GM12875 (cell line): ENCODE measurements around the gene OSBPL5.

Experiments
- H3K4me3 ChIP-seq: one replicate; pipeline ENCODE4 v1.5.1; 2011; ENCODE audit warnings: low read depth, low read length, control low read depth
- TF ChIP-seq, protein P1 (sequence below): IDR thresholded peaks from 2 replicates; pipeline ENCODE4 v1.5.1; 2011; ENCODE audit warnings: low read depth, mild to moderate bottlenecking, control low read depth, inconsistent platforms, low read length, moderate library complexity, borderline replicate concordance; ENCODE audit not compliant: insufficient read depth

OSBPL5 gene

DNA sequence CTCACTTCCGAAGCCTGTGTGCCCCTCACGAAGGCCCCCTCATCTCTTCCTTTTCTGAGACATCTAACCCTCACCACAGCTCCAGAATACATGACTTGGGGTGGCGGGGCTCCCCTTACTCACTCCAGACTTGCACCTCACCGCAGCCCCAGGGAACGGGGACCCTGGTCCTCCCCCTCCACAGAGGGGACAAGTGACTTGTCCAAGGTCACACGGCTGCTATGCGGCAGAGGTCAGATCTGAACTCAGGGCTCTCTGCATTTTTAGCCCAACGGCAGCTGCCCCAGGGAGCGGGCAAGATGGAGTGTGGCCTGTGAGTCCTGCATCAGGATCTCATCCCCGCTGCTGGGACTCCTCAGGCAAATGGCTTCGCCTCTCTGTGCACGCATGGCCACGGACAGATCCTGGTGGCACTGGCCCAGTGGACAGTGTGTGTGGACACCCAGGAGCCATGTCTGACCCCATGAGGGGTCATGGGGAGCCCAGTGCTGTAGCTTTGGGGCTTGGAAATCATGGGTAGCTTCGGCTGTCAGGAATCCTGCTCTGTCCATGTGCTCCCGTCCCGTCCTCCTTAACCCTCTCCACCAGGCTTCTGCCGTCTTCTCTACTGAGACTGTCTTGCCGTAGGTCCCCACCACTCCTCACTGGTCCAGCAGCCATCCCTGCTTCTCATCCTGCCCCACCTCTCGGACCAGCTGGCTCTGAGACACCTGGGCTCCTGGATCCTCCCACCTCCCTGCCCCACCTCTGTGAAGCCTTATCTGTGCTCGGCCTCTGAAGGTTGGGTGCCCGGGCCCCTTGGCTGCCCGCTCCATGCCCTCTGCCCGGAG is 59.9 kb downstream of the OSBPL5 start:
- TF ChIP-seq, protein P1, sequence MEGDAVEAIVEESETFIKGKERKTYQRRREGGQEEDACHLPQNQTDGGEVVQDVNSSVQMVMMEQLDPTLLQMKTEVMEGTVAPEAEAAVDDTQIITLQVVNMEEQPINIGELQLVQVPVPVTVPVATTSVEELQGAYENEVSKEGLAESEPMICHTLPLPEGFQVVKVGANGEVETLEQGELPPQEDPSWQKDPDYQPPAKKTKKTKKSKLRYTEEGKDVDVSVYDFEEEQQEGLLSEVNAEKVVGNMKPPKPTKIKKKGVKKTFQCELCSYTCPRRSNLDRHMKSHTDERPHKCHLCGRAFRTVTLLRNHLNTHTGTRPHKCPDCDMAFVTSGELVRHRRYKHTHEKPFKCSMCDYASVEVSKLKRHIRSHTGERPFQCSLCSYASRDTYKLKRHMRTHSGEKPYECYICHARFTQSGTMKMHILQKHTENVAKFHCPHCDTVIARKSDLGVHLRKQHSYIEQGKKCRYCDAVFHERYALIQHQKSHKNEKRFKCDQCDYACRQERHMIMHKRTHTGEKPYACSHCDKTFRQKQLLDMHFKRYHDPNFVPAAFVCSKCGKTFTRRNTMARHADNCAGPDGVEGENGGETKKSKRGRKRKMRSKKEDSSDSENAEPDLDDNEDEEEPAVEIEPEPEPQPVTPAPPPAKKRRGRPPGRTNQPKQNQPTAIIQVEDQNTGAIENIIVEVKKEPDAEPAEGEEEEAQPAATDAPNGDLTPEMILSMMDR: no peak
- no peak overlapping the region for H3K4me3 ChIP-seq

DNA sequence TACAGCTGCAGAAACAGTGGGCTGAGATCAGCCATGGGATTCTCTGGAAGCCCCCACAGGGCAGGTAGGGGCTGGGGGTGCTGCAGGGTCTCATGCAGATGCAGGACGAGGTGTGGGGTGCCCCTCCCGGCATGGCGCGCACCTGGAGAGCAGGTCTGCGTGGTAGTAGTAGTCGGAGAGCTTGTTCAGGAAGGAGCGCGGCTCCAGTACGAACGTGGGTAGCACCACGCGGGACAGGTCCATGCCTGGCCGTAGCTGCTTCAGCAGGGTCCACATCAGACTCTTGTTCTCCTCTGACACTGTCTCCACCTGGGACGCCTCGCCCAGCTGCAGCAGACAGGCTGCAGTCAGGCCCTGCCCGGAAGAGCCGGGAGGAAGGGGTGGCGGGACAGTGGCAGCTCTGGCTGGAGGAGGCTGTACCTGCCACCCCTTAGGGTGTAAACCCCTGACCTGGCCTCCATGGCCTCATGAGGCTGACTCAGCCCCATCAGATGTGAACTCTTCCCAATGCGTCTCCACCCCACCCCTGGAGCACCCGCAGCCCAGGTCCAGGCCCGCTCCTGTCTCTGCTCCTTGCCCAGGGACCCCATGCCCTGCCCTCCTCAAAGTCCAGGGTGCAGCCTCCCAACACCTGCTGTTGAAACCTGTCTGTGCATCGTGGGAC is 60.9 kb downstream of the OSBPL5 start:
- TF ChIP-seq, protein P1: no peak

DNA sequence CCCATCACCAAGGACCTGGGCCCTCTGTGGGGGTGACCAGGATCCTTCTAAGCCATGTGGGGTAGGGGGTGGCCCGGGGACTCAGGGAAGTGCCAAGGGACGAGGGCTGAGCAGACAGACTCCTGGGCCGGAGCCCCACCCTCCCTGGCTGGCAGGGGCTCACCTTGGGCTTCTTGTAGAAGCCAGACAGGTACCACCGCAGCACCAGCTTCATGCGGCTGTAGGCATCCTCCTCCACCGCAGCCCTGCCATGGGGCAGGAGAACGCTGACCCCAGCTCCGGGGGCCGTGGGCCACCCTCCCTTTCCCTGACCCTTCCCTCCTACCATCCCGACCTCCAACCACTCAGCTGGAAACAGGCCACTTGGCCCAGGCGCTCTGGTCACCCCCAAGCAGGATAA is 62.0 kb downstream of the OSBPL5 start:
- H3K4me3 ChIP-seq: no peak overlapping the region

More for the DNA sequence above, 60.9 kb downstream of the OSBPL5 start:
- no peak overlapping the region for H3K4me3 ChIP-seq

DNA sequence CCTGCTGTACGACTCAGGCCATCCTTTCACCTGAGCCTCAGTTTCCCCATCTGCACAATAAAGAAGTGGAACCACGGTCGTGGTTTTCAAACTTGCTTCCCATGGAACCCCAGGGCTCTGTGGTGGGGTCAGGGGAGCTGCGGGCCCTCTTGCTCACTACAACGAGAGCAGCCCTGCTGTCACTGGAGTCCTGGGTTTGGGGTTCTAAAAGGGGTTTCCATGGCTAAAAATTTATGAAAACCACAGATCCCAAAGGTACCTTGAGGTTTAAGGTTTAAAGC is 62.5 kb downstream of the OSBPL5 start:
- H3K4me3 ChIP-seq: no peak overlapping the region
- TF ChIP-seq, protein P1: no peak

More for the DNA sequence above, 62.0 kb downstream of the OSBPL5 start:
- TF ChIP-seq, protein P1: no peak

DNA sequence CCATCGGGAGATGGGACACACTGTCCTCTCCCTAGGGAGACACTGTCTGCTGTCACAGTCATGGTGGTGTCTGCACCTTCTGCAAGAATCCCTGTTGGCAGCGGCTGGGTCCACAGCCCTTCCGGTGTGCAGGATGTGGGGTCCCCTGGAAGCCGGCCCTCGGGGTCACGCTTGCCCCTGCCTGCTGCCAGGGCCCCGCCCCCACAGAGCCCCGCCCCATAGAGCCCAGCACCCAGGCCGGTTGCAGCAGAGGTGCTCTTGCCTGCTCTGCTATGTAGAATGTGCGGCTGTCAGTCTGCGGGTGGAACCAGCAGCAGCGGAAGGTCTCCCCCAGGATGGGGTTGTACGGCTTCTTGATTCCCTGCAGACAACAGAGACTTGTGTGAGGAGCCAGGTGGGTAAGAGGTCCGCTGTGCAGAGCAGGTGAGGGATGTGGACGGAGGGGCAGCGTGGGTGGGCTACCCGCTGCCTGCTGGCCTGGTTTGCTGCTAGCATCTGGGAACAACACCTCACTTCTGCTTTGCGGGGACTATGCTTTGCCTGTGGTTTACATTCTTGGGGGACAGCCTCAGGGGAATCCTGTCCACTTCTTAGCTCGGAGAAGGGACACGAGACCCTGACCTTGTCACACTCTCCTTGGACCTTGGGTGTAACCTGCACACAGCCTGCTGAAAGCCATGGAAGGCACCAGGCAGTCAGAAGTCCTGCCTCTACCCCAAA is 63.0 kb downstream of the OSBPL5 start:
- no peak overlapping the region for H3K4me3 ChIP-seq
- TF ChIP-seq, protein P1: no peak

DNA sequence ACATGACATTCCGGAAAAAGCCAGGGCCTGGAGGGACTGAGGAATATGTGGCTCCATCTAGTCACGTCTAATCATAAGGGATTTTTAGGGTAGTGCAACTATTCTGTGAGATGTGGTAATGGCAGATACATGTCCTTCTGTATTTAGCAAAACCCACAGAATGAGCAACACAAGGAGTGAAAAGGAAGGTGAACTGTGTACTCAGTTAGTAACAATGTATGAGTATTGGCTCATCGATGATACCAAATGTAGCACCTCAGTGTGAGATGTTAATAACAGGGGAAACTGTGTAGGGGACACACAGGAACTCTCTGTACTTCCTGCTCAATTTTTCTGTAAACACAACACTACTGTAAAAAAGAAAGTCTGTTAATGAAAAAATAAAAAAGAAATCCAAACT is 65.9 kb downstream of the OSBPL5 start:
- no peak overlapping the region for H3K4me3 ChIP-seq
- TF ChIP-seq, protein P1: no peak
